Epithelial cell of esophagus (primary cell): ENCODE results near the gene ADAMTS20.

Source experiments
- DNase-seq: peaks from one replicate; pipeline ENCODE4 v3.0.0; 2010; ENCODE audit warnings: low read depth
- H3K4me3 ChIP-seq: 2 replicates; pipeline ENCODE4 v1.5.1; 2011; ENCODE audit warnings: mild to moderate bottlenecking, low read length, control low read depth
- TF ChIP-seq, protein P1 (sequence below): IDR thresholded peaks from 2 replicates; pipeline ENCODE4 v1.5.1; 2011; ENCODE audit warnings: low read depth, mild to moderate bottlenecking, low read length, control low read depth, inconsistent platforms; ENCODE audit not compliant: insufficient read depth; ENCODE audit errors: missing control alignments

ADAMTS20 gene, protein sequence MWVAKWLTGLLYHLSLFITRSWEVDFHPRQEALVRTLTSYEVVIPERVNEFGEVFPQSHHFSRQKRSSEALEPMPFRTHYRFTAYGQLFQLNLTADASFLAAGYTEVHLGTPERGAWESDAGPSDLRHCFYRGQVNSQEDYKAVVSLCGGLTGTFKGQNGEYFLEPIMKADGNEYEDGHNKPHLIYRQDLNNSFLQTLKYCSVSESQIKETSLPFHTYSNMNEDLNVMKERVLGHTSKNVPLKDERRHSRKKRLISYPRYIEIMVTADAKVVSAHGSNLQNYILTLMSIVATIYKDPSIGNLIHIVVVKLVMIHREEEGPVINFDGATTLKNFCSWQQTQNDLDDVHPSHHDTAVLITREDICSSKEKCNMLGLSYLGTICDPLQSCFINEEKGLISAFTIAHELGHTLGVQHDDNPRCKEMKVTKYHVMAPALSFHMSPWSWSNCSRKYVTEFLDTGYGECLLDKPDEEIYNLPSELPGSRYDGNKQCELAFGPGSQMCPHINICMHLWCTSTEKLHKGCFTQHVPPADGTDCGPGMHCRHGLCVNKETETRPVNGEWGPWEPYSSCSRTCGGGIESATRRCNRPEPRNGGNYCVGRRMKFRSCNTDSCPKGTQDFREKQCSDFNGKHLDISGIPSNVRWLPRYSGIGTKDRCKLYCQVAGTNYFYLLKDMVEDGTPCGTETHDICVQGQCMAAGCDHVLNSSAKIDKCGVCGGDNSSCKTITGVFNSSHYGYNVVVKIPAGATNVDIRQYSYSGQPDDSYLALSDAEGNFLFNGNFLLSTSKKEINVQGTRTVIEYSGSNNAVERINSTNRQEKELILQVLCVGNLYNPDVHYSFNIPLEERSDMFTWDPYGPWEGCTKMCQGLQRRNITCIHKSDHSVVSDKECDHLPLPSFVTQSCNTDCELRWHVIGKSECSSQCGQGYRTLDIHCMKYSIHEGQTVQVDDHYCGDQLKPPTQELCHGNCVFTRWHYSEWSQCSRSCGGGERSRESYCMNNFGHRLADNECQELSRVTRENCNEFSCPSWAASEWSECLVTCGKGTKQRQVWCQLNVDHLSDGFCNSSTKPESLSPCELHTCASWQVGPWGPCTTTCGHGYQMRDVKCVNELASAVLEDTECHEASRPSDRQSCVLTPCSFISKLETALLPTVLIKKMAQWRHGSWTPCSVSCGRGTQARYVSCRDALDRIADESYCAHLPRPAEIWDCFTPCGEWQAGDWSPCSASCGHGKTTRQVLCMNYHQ (N-terminal part only)

DNA sequence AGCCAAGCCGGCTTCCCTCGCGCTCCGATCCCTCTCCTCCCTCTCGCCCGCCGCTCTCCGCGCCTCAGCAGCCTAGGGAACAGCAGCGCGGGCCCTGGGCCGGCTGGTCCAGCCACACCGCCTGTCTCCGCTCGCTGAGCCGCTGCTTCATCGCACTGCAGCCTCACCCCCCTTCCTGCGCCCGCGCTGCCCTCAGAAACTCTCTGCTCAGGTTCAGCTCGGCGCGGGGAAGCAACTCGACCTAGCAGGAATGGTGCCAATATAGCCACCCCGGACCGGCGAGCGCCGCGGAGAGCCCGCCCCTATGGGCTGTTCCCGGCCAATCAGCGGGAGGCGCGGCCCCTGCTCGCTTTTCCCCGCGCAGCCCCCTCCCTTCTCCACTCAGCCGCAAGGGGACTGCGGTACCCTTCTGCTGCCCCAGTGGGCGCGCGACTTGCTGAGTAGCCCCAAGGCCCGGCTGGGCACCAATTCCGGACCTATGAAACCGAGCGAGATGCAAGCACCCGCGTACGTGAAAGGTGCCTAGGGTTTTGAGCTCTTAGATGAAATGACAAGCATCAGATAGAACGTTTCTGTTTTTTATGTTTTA lies at the start of gene ADAMTS20:
TSS of gene ADAMTS20 (minus strand) at position 233 of the 589 bp plus-strand sequence. CDS start 282 bp downstream, outside the sequence.
- DNase-seq = peak; percentile 15
- no peak within 1 kb of the TSS for H3K4me3 ChIP-seq
- TF ChIP-seq, protein P1, sequence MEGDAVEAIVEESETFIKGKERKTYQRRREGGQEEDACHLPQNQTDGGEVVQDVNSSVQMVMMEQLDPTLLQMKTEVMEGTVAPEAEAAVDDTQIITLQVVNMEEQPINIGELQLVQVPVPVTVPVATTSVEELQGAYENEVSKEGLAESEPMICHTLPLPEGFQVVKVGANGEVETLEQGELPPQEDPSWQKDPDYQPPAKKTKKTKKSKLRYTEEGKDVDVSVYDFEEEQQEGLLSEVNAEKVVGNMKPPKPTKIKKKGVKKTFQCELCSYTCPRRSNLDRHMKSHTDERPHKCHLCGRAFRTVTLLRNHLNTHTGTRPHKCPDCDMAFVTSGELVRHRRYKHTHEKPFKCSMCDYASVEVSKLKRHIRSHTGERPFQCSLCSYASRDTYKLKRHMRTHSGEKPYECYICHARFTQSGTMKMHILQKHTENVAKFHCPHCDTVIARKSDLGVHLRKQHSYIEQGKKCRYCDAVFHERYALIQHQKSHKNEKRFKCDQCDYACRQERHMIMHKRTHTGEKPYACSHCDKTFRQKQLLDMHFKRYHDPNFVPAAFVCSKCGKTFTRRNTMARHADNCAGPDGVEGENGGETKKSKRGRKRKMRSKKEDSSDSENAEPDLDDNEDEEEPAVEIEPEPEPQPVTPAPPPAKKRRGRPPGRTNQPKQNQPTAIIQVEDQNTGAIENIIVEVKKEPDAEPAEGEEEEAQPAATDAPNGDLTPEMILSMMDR = no peak

DNA sequence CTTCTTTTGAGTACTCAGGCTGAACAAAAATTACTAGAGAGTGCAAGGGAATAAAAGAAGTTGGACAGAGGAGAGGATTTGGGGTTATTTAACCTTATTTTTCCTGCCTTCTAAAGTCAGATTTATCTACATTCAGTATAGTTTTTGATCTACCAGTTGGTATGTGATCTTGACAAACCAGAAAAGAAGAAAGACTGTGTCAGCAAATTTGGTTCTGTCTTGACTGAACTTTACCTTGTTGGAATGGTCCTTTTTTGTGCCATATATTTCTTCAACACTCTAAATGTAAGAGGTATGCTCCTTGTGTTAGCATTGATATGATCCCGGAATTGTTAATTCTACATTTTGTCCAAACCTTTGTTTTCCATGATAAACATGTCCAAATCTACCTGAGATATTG lies 47.7 kb upstream of the ADAMTS20 start:
- H3K4me3 ChIP-seq = no peak overlapping the region
- no peak for DNase-seq
- TF ChIP-seq, protein P1 = no peak

DNA sequence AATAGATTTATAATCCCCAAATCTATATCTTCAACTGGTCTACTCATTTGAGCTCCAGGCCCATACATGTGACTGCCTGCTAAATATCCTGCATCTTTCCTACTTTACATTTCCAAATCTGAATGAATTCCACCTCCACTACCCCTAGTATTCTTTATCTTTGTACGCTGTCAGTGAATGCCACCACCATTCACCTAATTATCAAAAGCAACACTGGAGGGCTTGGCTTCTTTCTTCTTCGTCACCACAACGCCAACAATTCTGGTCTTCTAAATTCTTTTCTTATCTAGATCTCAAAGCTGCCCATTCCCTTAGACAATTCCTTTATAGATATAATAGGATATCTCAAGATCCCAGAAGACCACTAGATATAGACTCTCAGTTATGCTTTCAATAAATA lies 47.1 kb upstream of the ADAMTS20 start:
- TF ChIP-seq, protein P1 = no peak
- no peak overlapping the region for H3K4me3 ChIP-seq
- no peak for DNase-seq

DNA sequence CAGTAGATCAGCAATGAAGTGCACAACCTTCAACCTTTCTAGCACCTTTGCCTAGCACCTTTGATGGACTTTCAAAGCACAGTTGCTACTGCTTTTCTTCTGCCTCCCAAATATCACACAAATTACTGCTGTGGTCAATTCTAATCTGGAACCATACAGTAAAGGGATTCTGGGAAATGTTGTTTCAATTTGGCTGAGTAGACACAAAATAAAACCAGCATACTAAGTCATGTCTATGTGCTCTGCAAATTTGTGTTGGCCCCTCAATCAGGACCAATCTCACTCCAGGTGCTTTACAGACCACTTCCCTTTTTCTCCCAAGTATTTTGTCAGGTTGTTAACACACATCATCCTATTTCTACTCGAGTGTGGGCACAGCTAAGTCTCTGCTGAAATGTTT lies 38.3 kb upstream of the ADAMTS20 start:
- no peak overlapping the region for H3K4me3 ChIP-seq
- no peak for DNase-seq
- TF ChIP-seq, protein P1 = no peak

DNA sequence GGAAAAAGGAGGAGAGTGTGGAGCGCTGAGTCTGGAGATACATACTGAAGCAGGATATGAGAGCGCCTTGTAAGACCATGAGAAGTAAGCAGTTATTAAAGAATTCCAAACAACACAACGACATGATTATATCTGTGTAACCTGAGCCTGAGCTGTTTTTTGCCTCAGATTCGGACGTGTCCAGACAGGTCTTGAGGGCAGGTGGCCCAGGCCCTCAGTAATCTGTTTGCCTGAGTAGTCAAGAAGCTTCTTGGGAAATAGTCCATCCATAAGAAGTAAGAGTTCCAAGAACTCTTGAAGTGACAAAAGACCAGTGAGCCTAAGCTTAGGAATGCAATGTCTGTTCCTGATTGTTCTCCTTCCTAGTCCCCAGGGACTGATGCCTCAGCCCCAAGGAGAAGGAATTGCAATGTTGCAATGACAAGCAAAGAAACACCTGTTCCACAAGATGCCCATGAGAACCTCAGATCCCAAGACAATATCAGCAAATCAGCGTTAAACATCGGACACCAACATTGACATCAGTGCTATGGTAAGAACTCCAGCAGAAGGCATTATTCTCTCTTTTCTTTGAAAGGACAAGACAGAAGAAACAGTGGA lies 34.7 kb upstream of the ADAMTS20 start:
- TF ChIP-seq, protein P1 = no peak
- H3K4me3 ChIP-seq = no peak overlapping the region
- peak; percentile 60 for DNase-seq

- DNase-seq = no peak
- no peak overlapping the region for H3K4me3 ChIP-seq
- TF ChIP-seq, protein P1 = no peak
Measured at GRCh38 chr12:43585676-43586075, 33.7 kb upstream of the ADAMTS20 start.
